ENCODE results near the gene PAX8. TPM values are rescaled to one million over a fixed set of nuclear protein-coding genes. Genes with fewer than 3 reads are reported as not detected.

Gene PAX8
- total RNA-seq, 2 experiments from 2014 or later, result 0.36 to 0.52 TPM

DNA sequence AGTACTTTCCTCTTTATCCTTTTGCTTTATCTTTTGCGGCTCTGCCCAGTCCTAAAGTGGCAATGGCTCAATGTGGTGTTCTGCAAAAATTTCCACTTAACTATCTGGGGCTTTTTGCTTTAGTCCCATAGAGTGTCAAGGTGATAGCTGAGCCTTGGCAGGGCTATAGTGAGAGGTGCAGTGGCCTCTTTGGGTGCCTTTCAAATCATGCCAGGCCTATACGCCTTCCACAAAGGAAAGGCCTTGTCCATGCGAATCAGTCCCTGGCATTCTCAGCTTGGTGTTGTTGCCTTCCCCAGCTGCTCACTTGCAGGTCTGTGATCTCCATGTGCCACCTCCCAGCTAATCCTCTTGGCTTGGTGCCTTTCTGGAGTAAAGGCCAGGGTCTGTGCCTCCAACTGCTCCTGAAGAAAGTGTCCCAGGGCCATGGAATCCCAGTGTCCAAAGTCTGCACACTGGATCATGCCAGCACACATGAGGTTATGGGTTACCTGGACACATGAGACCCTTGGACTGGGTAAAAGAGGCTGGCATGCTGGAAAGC is 26.6 kb downstream of the PAX8 start:
- intact Hi-C loops (cut with DNase I, micrococcal nuclease), result no loop called here
- DNase-seq, result no peak
- no peaks in the 10 kb centered on the region for H3K36me3 ChIP-seq (ENCODE audit: insufficient read depth, low read length)
- Mint-ChIP-seq H3K27me3 (no peaks in the 10 kb centered on the region), H3K4me1 (ENCODE audit: low read depth) (peaks cover 81% of the 10 kb centered on the region), H3K4me3 (peak overlapping the region; percentile 27), H3K9me3 (peaks cover 3% of the 10 kb centered on the region), H3K27ac (peak overlapping the region; percentile 80), H3K36me3 (ENCODE audit: low read depth) (no peaks in the 10 kb centered on the region)
- H3K4me3 ChIP-seq (ENCODE audit: low read length), result no peak overlapping the region
- POLR2A ChIA-PET, result interaction anchor here (1.0 to 1.6 kb wide), 5 partner anchors 17 to 77 kb away, joined by 3 to 8 read pairs (median 4); no protein-coding TSS in a partner anchor
- H3K27me3 ChIP-seq (ENCODE audit: control insufficient read depth in 1 of 2, insufficient read depth in 2 of 2, low read length in 2 of 2), result no peaks in the 10 kb centered on the region
- TF ChIP-seq, protein P1, sequence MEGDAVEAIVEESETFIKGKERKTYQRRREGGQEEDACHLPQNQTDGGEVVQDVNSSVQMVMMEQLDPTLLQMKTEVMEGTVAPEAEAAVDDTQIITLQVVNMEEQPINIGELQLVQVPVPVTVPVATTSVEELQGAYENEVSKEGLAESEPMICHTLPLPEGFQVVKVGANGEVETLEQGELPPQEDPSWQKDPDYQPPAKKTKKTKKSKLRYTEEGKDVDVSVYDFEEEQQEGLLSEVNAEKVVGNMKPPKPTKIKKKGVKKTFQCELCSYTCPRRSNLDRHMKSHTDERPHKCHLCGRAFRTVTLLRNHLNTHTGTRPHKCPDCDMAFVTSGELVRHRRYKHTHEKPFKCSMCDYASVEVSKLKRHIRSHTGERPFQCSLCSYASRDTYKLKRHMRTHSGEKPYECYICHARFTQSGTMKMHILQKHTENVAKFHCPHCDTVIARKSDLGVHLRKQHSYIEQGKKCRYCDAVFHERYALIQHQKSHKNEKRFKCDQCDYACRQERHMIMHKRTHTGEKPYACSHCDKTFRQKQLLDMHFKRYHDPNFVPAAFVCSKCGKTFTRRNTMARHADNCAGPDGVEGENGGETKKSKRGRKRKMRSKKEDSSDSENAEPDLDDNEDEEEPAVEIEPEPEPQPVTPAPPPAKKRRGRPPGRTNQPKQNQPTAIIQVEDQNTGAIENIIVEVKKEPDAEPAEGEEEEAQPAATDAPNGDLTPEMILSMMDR (IDR thresholded peaks at IDR 0.05), result no peak
- CTCF ChIA-PET, result interaction anchor here (0.9 to 1.7 kb wide), 3 partner anchors 114 to 138 kb away, joined by 3 to 4 read pairs (median 3); no protein-coding TSS in a partner anchor
- peak overlapping the region; percentile 34 to 56 for H3K27ac ChIP-seq (ENCODE audit: low read depth in 1 of 2, low read length in 2 of 2)
- no peaks in the 10 kb centered on the region for H3K9me3 ChIP-seq (ENCODE audit: control insufficient read depth in 1 of 2, insufficient read depth in 1 of 2, low read length in 2 of 2)
- peaks cover 61% of the 10 kb centered on the region for H3K4me1 ChIP-seq (ENCODE audit: insufficient read depth, low read length)
- ATAC-seq (ENCODE audit: poor library complexity), result no peak

DNA sequence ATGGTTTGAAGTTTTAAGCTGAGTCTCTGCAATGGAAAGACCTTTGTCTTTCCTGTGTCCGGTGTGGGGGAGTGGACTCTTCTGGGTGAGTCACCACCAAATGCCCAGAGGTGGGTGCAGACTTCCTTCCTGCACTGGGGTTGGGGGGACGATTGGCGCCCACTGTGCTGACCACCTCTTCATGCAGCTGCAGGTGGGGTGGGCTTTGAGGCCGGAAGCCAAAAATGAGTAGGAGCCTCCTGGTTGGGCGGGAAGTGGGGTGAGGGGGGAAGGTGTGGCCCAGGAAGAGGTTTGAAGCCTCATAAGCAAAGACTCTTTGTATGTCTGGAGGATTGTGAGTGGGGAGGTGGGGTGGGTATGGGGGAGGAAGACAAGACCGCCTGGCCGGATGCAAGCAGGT is 27.6 kb downstream of the PAX8 start:
- ChIA-PET CTCF (interaction anchor here (1.4 to 1.6 kb wide), 2 partner anchors 120 to 139 kb away, joined by 4 to 6 read pairs; no protein-coding TSS in a partner anchor), POLR2A (interaction anchor here (0.6 to 1.6 kb wide), 6 partner anchors 16 to 140 kb away, joined by 3 to 8 read pairs (median 4); no protein-coding TSS in a partner anchor)
- Mint-ChIP-seq H3K27me3 (no peaks in the 10 kb centered on the region), H3K9me3 (peaks cover 3% of the 10 kb centered on the region), H3K4me3 (peak overlapping the region; percentile 65), H3K36me3 (ENCODE audit: low read depth) (no peaks in the 10 kb centered on the region), H3K27ac (peak overlapping the region; percentile 80), H3K4me1 (ENCODE audit: low read depth) (peaks cover 72% of the 10 kb centered on the region)
- Histone ChIP-seq H3K4me3 (ENCODE audit: low read length) (no peak overlapping the region), H3K27me3 (ENCODE audit: control insufficient read depth in 1 of 2, insufficient read depth in 2 of 2, low read length in 2 of 2) (no peaks in the 10 kb centered on the region), H3K36me3 (ENCODE audit: insufficient read depth, low read length) (no peaks in the 10 kb centered on the region), H3K4me1 (ENCODE audit: insufficient read depth, low read length) (peaks cover 56% of the 10 kb centered on the region), H3K9me3 (ENCODE audit: control insufficient read depth in 1 of 2, insufficient read depth in 1 of 2, low read length in 2 of 2) (no peaks in the 10 kb centered on the region), H3K27ac (ENCODE audit: low read depth in 1 of 2, low read length in 2 of 2) (peak overlapping the region; percentile 34 to 56)
- TF ChIP-seq, protein P1 (IDR thresholded peaks at IDR 0.05), result no peak
- DNase-seq (peak in 11 of 14 experiments; percentile 8 to 79 (median 36)), ATAC-seq (ENCODE audit: poor library complexity) (peak; percentile 76)
- intact Hi-C loops (cut with DNase I, micrococcal nuclease), result no loop called here

DNA sequence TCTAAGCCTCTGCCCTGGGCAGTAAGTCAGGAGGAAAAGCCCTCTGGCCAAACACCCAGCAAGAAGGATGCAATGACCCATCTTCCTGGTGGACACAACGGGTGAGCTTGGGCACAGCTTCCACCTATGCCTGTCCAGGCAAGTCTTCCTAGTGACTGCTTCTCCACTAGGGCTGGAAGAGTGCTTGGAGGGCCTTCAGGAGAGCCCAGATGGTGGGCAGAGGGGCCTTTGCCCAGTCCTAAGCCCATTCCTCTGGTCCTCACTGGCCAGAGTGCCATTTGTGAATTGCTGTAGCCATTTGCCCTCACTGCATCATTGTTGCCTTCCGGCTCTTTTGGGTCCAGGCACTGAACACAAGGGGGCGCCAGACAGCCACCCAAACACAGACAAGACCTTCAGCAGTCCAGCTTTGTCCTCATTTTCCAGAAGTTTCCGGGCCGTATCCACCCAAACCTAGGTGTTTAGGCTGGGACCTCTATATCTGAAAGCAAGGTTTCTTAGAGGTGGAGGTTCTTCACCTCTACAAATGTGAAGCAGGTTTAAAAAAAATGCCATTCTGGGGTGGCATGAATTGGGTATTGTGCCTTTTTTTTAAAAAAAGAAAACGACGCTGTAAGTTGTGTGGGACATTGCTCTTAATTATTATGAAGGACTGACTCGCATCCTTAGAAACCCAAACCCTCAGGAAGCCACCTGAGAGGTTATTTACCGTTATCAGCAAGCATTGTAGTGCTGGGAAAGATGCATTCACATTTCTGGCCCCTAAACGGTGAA is 29.5 kb downstream of the PAX8 start:
- Histone ChIP-seq H3K9me3 (ENCODE audit: control insufficient read depth in 1 of 2, insufficient read depth in 1 of 2, low read length in 2 of 2) (no peaks in the 10 kb centered on the region), H3K27ac (ENCODE audit: low read depth in 1 of 2, low read length in 2 of 2) (no peak overlapping the region), H3K4me3 (ENCODE audit: low read length) (no peak overlapping the region), H3K27me3 (ENCODE audit: control insufficient read depth in 1 of 2, insufficient read depth in 2 of 2, low read length in 2 of 2) (no peaks in the 10 kb centered on the region), H3K4me1 (ENCODE audit: insufficient read depth, low read length) (peaks cover 40% of the 10 kb centered on the region), H3K36me3 (ENCODE audit: insufficient read depth, low read length) (no peaks in the 10 kb centered on the region)
- Mint-ChIP-seq H3K27me3 (no peaks in the 10 kb centered on the region), H3K4me3 (peak overlapping the region; percentile 17), H3K4me1 (ENCODE audit: low read depth) (peaks cover 53% of the 10 kb centered on the region), H3K9me3 (no peaks in the 10 kb centered on the region), H3K36me3 (ENCODE audit: low read depth) (no peaks in the 10 kb centered on the region), H3K27ac (peak overlapping the region; percentile 80)
- DNase-seq (peak; percentile 51 to 88 (median 68)), ATAC-seq (ENCODE audit: poor library complexity) (peak; percentile 54)
- intact Hi-C loops (cut with DNase I, micrococcal nuclease), result loop anchor here (1.0 to 5.0 kb wide), 6 partner anchors 44 to 143 kb away; no protein-coding TSS in a partner anchor
- ChIA-PET POLR2A (interaction anchor here (1.0 to 1.3 kb wide), 2 partner anchors 45 to 111 kb away, joined by 5 read pairs; no protein-coding TSS in a partner anchor), CTCF (interaction anchor here (0.6 to 3.3 kb wide), 16 partner anchors 9 to 141 kb away, joined by 3 to 20 read pairs (median 3); no protein-coding TSS in a partner anchor)
- TF ChIP-seq, protein P1 (IDR thresholded peaks at IDR 0.05), result peak; percentile 96
